Stimulated activated CD4-positive, alpha-beta T cell treated with anti-CD3 and anti-CD28 coated beads, Interleukin-12 subunit alpha, Interleukin-12 subunit beta, amount 100 ng/mL, for 24 hours (primary cell): ENCODE data around the gene FILIP1L.

Experiments used
- DNase-seq, 2 experiments: peaks; one replicate each; pipeline ENCODE4 v3.0.0-alpha.2; 2020; ENCODE audit warnings: low read depth in 2 of 2

FILIP1L gene

DNA sequence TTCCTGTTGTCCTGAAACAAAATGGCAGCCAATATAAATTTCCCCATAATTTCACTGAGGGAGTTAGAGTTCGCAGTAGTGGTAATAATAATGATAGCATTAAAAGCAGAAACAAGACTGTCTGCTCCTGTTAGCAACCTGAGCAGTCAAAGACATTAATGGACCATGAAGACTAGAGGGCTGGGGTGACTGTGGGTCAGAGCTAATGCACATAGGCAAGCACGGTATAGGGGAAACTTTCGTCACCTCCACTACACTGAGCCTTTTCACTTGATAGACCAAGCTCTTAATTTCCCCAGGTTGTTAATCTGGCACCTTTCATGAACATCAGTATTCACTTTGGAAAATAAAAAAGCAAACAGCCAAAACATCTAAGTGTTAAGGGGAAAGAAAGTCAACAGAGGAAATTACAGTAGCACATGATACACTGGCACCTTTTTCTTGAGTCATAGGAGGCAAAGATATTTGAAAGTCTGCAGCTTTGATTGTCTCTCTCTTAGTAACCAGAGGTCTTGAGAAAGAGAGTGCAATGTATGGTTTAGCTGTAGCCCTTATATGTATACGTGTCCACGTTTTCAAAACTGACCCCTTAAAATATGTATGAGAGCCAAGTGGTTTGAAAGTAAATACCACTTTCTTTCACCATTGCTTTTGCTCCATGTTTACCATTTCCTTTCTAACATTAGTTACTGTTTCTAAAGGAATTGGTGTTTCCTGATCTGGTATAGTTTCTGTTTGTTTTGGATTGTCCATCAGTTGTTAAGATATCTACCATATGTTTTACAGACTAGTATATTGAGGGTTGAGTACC, 104.8 kb downstream of the FILIP1L start:
- no peak for DNase-seq

DNA sequence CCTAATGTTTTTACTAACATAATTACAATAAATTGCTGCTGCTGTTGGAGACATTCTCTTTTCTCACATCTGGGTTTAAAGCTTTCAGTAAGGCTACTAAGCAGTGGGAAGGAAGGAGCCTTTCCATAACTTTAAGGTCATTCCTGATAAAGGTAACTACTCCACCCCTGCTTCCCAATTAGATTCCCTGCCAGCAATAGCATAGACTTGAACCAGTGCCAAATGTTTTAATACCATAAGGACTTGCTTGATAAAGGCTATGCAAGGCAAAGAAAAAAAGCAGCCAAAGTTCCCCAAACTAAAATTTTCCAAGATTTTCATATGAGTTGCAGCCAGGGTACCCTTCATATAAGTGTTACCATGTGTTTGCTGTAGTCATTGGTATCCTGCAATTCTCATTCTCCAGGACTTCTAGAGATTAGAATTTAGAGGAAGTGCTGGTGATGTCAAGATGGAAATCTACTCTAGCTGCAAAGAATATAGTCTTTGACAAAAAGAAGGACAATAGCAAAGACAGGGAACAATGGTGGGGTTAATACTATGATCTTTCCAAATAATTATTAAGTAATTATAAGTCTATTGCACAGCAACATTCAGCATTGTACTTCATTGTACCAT, 106.1 kb downstream of the FILIP1L start:
- no peak for DNase-seq

DNA sequence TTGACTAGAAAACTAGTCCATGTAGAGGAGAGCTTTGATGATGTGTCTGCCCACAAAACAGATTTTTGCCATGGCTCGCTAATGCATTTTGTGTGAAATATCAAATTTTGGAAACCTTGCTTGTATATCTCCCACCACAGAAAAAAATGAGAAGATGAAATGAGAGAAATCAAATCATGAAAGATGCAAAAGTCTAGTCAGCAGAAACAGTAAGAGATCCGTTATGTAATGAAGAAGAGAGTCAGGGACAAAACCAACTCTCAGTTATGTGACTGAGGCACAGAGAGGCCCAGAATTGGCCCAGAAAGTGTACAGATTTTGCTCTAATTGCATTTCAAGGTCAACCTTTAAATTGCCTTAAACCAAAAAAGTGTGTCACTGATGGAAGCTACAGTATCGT, 107.0 kb downstream of the FILIP1L start:
- no peak for DNase-seq

- DNase-seq, result no peak
Observed at GRCh38 chr3:100006570-100007271, 107.6 kb downstream of the FILIP1L start.

DNA sequence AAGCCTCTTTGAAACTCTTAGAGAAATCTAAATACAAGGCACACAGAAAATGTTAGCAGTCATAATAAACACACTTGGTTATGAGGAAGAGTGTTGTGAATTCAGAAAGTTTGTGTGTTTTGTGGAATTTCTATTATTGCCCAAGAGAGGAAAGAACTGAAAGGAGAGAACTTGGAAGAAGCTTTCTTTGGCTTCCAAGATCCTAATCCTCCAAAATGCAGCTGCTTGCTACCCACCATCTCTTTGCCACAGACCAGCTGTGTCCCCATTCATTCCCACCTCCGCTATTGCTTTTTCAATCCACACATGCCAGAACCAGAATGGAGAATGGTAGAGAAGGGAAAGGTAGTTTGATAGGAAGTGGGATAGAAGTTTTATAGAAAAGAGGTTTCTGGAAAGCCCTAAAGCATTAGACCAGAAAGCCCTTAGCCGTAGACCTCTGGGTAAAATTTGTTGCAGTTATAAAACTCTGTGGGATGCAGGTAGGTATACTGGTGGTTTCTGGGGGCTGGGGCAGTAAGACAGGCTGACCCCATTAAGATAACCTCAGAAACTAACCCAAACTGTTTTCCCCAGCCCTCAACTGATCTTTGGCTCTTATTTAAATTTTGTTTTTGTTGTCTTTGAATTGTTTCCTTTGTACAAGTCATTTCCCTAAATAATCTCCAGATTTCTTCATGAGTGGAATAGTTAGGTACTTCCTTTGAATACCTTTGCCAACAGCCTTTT, 108.5 kb downstream of the FILIP1L start:
- no peak for DNase-seq

GRCh38 chr3:100004931-100005330, 109.4 kb downstream of the FILIP1L start:
- DNase-seq, result no peak

GRCh38 chr3:100003609-100004503, 110.4 kb downstream of the FILIP1L start:
- no peak for DNase-seq

- no peak for DNase-seq
Observed at GRCh38 chr3:100002599-100003350, 111.5 kb downstream of the FILIP1L start.

DNA sequence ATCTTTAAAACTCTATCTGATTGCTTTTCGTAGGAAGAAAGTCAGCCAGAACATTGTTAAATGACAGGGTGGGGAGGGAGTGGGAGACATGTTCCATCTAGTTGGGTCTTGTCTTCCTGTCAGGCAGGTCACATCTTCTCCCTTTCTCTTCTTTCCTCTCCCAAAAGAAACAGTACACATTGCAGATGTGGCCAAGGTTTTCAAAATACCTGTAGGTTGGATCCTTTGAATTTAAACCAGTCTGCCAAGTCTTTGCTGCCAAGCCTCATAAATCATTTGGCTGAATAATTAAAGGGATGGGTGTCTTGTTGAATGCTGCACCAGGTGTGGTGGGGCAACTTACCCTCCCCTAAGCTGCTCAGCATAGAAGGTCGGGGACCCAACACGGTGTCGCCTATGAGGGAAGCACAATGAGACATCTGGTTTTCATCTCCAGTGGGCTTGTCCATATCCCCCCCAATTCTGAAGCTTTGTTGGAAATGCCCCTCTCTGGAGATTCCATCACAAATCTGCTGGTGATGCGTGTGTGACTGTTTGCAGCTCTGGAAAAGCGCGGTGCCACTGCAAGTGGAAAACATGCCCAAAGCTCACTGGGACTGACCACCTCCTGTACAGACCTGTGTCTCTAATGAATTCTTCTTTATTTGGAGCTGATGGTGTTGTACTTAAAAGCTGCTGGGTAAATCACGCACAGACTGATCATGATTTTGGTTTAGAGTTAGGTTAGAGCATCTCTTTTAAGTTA, 112.6 kb downstream of the FILIP1L start:
- no peak for DNase-seq

DNA sequence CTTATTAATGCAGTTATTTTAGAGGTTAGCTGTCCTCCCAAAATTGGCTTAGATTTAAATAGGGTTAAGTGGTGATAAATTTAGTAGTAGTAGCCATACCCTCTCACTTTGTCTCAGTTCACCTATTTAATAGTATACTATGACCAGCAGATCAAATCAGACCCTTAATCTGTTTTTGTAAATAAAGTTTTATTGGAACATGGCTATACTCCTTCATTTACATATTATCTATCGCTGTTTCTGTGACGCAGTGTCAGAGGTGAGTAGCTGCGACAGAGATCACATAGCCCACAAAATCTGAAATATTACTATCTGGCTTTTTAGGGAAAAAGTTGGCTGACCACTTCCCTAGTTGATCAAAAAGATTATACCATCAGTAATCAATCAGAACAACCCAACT, 113.2 kb downstream of the FILIP1L start:
- no peak for DNase-seq

GRCh38 chr3:99999536-99999935, 114.8 kb downstream of the FILIP1L start:
- no peak for DNase-seq

- no peak for DNase-seq
Observed at GRCh38 chr3:99997293-99997692, 117.0 kb downstream of the FILIP1L start.

DNA sequence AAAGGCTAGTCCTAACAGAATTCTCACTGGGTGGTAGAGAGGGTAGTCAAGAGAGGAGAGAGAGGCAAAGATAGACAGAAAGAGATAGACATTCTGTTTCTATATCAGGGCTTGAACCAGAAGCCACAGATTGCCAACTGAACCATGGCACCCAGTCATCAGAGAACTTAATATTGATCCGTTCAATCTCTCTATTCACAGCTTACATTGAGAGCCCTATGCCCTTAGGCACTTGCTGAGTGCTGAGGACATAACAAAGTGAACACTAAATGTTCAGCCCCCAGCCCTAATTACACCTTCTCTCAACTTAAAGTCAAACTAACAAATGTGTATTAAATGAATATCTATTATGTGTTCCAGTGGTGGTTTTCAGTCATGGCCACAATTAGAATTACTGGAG, 124.1 kb downstream of the FILIP1L start:
- DNase-seq, result no peak

- DNase-seq, result no peak
Observed at GRCh38 chr3:99984668-99985067, 129.6 kb downstream of the FILIP1L start.

DNA sequence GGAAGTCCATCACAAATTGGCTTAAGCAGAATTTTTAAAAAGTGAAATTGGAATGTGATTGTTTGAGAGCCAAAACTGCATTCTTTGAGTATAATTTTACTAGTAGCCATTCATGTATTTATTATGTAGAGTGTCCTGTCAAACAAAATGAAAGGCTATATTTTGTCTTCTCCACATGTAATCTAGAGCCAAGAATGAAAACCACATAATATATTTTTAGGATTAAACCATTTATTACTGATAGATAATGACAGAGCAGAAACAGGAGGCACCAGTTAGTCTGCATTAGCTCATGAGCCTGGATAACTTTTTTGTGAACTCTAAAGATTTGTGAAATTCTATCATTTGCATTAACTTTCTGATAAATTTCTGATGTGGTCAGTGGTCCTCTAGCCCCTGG, 130.2 kb downstream of the FILIP1L start:
- DNase-seq, result no peak

DNA sequence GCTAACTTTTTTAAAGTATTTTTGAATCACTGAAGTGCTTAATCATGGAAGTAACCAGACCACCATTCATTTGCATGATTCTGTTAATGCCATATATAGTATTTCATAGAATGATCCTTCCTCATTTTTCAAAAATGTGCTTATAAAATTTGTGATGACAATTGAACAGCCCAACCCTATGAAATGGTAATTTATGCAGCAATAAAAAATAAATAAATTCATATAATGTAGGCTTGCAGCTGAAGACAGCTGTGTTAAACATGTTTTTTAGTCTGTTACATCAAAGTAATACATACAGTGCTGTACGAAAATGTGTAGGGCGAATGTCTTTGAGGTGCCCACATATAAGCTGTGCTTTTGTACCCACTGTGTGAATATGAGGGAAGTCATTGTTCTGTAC, 131.7 kb downstream of the FILIP1L start:
- no peak for DNase-seq

GRCh38 chr3:99981138-99981537, 133.2 kb downstream of the FILIP1L start:
- no peak for DNase-seq

DNA sequence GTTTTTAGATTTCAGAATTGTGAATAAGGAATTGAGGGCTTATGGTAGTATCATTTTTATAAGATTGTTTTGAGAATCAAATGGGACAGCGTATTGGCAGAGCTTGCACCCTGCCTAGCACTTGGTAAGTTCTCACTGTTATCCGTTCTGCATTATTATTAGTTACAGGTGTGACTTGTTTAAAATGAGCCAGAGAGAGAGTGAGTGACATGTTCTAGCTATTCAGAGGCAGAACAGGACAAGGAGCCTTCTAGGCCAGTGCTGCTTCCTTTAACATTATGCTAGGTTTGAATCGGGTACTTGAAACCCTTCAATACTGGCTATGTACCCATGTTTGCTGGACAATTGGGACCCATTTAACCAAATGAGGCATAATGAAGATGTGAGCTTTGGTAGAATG, 133.7 kb downstream of the FILIP1L start:
- DNase-seq, result no peak

DNA sequence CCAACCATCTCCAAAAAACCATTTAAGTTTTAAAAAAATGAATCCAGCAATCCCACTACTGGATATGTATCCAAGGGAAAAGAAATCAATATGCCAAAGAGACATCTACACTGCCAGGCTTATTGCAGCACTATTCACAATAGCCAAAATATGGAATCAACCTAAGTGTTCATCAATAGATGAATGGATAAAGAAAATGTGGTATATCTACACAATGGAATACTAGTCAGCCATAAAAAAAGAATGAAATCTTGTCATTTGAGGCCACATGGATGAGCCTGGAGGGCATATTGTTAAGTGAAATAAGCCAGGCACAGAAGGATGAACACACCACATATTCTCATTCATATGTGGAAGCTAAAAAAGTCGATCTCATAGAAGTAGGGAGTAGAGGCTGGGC, 136.1 kb downstream of the FILIP1L start:
- no peak for DNase-seq

GRCh38 chr3:99976584-99976983, 137.7 kb downstream of the FILIP1L start:
- no peak for DNase-seq
